PFSK-1 (cell line): ENCODE data around the gene NDUFS5.

Source experiments
- FOXP2 ChIP-seq: optimal IDR thresholded peaks from 2 replicates; pipeline ENCODE3; 2011; ENCODE audit warnings: borderline replicate concordance, control low read depth, inconsistent platforms; ENCODE audit not compliant: insufficient read depth; ENCODE audit errors: extremely low read length, extremely low read depth
- POLR2AphosphoS5 ChIP-seq: IDR thresholded peaks from 2 replicates; pipeline ENCODE4 v1.6.1; 2012; ENCODE audit warnings: low read depth, mild to moderate bottlenecking, control low read depth, low read length, moderate library complexity
- REST ChIP-seq, 2 experiments: IDR thresholded peaks; 2 replicates each; pipeline versions ENCODE4 v1.6.1 to v1.8.0; 2011 to 2012; ENCODE audit warnings: low read depth in 2 of 2, low read length in 2 of 2, control low read depth in 1 of 2, inconsistent platforms in 1 of 2, mild to moderate bottlenecking in 1 of 2, moderate library complexity in 1 of 2; ENCODE audit not compliant: insufficient read depth in 1 of 2
- SIN3A ChIP-seq: IDR thresholded peaks from 2 replicates; pipeline ENCODE4 v1.6.1; 2012; ENCODE audit warnings: mild to moderate bottlenecking, low read length, moderate library complexity, borderline replicate concordance; ENCODE audit not compliant: insufficient read depth
- TAF1 ChIP-seq: IDR thresholded peaks from 2 replicates; pipeline ENCODE4 v1.6.1; 2012; ENCODE audit warnings: low read length, control low read depth, borderline replicate concordance; ENCODE audit not compliant: insufficient read depth

NDUFS5 gene

GRCh38 chr1:39016604-39017171, 9.5 kb upstream of the NDUFS5 start:
- no peak for TF ChIP-seq TAF1
- TF ChIP-seq SIN3A, result no peak
- no peak for TF ChIP-seq FOXP2
- no peak for TF ChIP-seq REST (IDR thresholded peaks at IDR 0.05; ENCODE audit: insufficient read depth in 1 of 2, low read depth in 2 of 2, low read length in 2 of 2)
- no peak for TF ChIP-seq POLR2AphosphoS5

GRCh38 chr1:39017266-39017665, 8.9 kb upstream of the NDUFS5 start:
- no peak for TF ChIP-seq FOXP2
- TF ChIP-seq POLR2AphosphoS5, result no peak
- no peak for TF ChIP-seq TAF1
- TF ChIP-seq SIN3A, result no peak
- no peak for TF ChIP-seq REST (IDR thresholded peaks at IDR 0.05; ENCODE audit: insufficient read depth in 1 of 2, low read depth in 2 of 2, low read length in 2 of 2)

GRCh38 chr1:39021426-39021825, 4.7 kb upstream of the NDUFS5 start:
- TF ChIP-seq REST (IDR thresholded peaks at IDR 0.05; ENCODE audit: insufficient read depth in 1 of 2, low read depth in 2 of 2, low read length in 2 of 2) (no peak), FOXP2 (no peak), SIN3A (no peak), POLR2AphosphoS5 (no peak), TAF1 (no peak)

- TF ChIP-seq REST (IDR thresholded peaks at IDR 0.05; ENCODE audit: insufficient read depth in 1 of 2, low read depth in 2 of 2, low read length in 2 of 2) (no peak), POLR2AphosphoS5 (no peak), TAF1 (no peak), SIN3A (no peak), FOXP2 (no peak)
These were observed 3.0 kb upstream of the NDUFS5 start for GRCh38 chr1:39023140-39023539.

GRCh38 chr1:39026866-39027507, 837 bp downstream of the NDUFS5 start:
- no peak for TF ChIP-seq REST (IDR thresholded peaks at IDR 0.05; ENCODE audit: insufficient read depth in 1 of 2, low read depth in 2 of 2, low read length in 2 of 2)
- TF ChIP-seq FOXP2, result no peak
- TF ChIP-seq POLR2AphosphoS5, result no peak
- no peak for TF ChIP-seq TAF1
- TF ChIP-seq SIN3A, result no peak
